Activated naive CD8-positive, alpha-beta T cell treated with anti-CD3 and anti-CD28 coated beads for 36 hours (primary cell): ENCODE measurements around the gene POU3F4. TPM values are rescaled to one million over a fixed set of nuclear protein-coding genes. Genes with fewer than 3 reads are reported as not detected.

Source experiments
- DNase-seq: peaks from one replicate; pipeline ENCODE4 v3.0.0; 2021
- H3K27ac Mint-ChIP-seq: one replicate; pipeline ENCODE4 v1.8.0; 2022; ENCODE audit warnings: mild to moderate bottlenecking, moderate library complexity, mixed read lengths
- H3K27me3 Mint-ChIP-seq: one replicate; pipeline ENCODE4 v1.8.0; 2022; ENCODE audit warnings: mild to moderate bottlenecking, mixed read lengths
- H3K36me3 Mint-ChIP-seq: one replicate; pipeline ENCODE4 v1.8.0; 2021; ENCODE audit warnings: mild to moderate bottlenecking, mixed read lengths
- H3K4me1 Mint-ChIP-seq: one replicate; pipeline ENCODE4 v1.8.0; 2021; ENCODE audit warnings: mixed read lengths
- H3K4me3 Mint-ChIP-seq: one replicate; pipeline ENCODE4 v1.8.0; 2022; ENCODE audit warnings: mild to moderate bottlenecking, moderate library complexity, mixed read lengths
- H3K9me3 Mint-ChIP-seq: one replicate; pipeline ENCODE4 v1.8.0; 2022; ENCODE audit warnings: mixed read lengths
- total RNA-seq, 2 experiments: library from RNA; stranded (reverse); gene quantifications; one replicate each; pipeline ENCODE4 v1.2.3, GENCODE V29; 2021

The POU3F4 gene
- not detected for total RNA-seq

- Mint-ChIP-seq H3K4me1 (peaks cover 4% of the 10 kb centered on the region), H3K9me3 (peaks cover 1% of the 10 kb centered on the region), H3K27me3 (peaks cover 88% of the 10 kb centered on the region), H3K36me3 (peaks cover 2% of the 10 kb centered on the region), H3K4me3 (no peak within 1 kb of the TSS), H3K27ac (no peak within 1 kb of the TSS)
- no peak for DNase-seq
Measured at GRCh38 chrX:83508006-83508405, at the start of gene POU3F4. Gene POU3F4 (plus strand): TSS chrX:83508290. CDS start chrX:83508325, 35 bp downstream.

GRCh38 chrX:83469551-83469950 lies 38.5 kb upstream of the POU3F4 start:
- no peak for DNase-seq
- Mint-ChIP-seq H3K27me3 (no peaks in the 10 kb centered on the region), H3K27ac (no peak overlapping the region), H3K9me3 (no peaks in the 10 kb centered on the region), H3K36me3 (no peaks in the 10 kb centered on the region), H3K4me1 (no peaks in the 10 kb centered on the region), H3K4me3 (no peak overlapping the region)

- no peaks in the 10 kb centered on the region for H3K9me3 Mint-ChIP-seq
- no peak for DNase-seq
- H3K4me3 Mint-ChIP-seq = no peak overlapping the region
- no peaks in the 10 kb centered on the region for H3K4me1 Mint-ChIP-seq
- H3K36me3 Mint-ChIP-seq = no peaks in the 10 kb centered on the region
- peaks cover 3% of the 10 kb centered on the region for H3K27me3 Mint-ChIP-seq
- H3K27ac Mint-ChIP-seq = no peak overlapping the region
Measured at GRCh38 chrX:83495898-83496297, 12.2 kb upstream of the POU3F4 start.

- H3K4me3 Mint-ChIP-seq = no peak overlapping the region
- peaks cover 44% of the 10 kb centered on the region for H3K27me3 Mint-ChIP-seq
- H3K27ac Mint-ChIP-seq = no peak overlapping the region
- no peaks in the 10 kb centered on the region for H3K4me1 Mint-ChIP-seq
- H3K9me3 Mint-ChIP-seq = no peaks in the 10 kb centered on the region
- DNase-seq = no peak
- H3K36me3 Mint-ChIP-seq = no peaks in the 10 kb centered on the region
Measured at GRCh38 chrX:83501003-83501402, 7.1 kb upstream of the POU3F4 start.

- Mint-ChIP-seq H3K4me3 (no peak overlapping the region), H3K27me3 (peaks cover 49% of the 10 kb centered on the region), H3K36me3 (no peaks in the 10 kb centered on the region), H3K27ac (no peak overlapping the region), H3K9me3 (no peaks in the 10 kb centered on the region), H3K4me1 (no peaks in the 10 kb centered on the region)
- DNase-seq = no peak
Measured at GRCh38 chrX:83501530-83501929, 6.6 kb upstream of the POU3F4 start.

GRCh38 chrX:83504721-83505479 lies 3.2 kb upstream of the POU3F4 start:
- DNase-seq = no peak
- peaks cover 82% of the 10 kb centered on the region for H3K27me3 Mint-ChIP-seq
- H3K4me1 Mint-ChIP-seq = peaks cover 2% of the 10 kb centered on the region
- peaks cover 1% of the 10 kb centered on the region for H3K9me3 Mint-ChIP-seq
- H3K36me3 Mint-ChIP-seq = peaks cover 2% of the 10 kb centered on the region
- no peak overlapping the region for H3K27ac Mint-ChIP-seq
- no peak overlapping the region for H3K4me3 Mint-ChIP-seq

- Mint-ChIP-seq H3K4me1 (peaks cover 4% of the 10 kb centered on the region), H3K36me3 (peaks cover 2% of the 10 kb centered on the region), H3K27ac (no peak overlapping the region), H3K27me3 (peaks cover 87% of the 10 kb centered on the region), H3K4me3 (no peak overlapping the region), H3K9me3 (peaks cover 1% of the 10 kb centered on the region)
- no peak for DNase-seq
Measured at GRCh38 chrX:83508526-83509253, 600 bp downstream of the POU3F4 start.

GRCh38 chrX:83509254-83509801 lies 1.2 kb downstream of the POU3F4 start:
- Mint-ChIP-seq H3K4me3 (peak overlapping the region; percentile 40), H3K36me3 (peaks cover 2% of the 10 kb centered on the region), H3K27ac (no peak overlapping the region), H3K27me3 (peaks cover 84% of the 10 kb centered on the region), H3K4me1 (peaks cover 4% of the 10 kb centered on the region), H3K9me3 (peaks cover 1% of the 10 kb centered on the region)
- DNase-seq = no peak

- Mint-ChIP-seq H3K4me1 (peaks cover 4% of the 10 kb centered on the region), H3K27ac (no peak overlapping the region), H3K36me3 (peaks cover 2% of the 10 kb centered on the region), H3K4me3 (no peak overlapping the region), H3K9me3 (peaks cover 1% of the 10 kb centered on the region), H3K27me3 (peaks cover 73% of the 10 kb centered on the region)
- no peak for DNase-seq
Measured at GRCh38 chrX:83510510-83511062, 2.5 kb downstream of the POU3F4 start.

- H3K4me3 Mint-ChIP-seq = no peak overlapping the region
- no peak overlapping the region for H3K27ac Mint-ChIP-seq
- peaks cover 67% of the 10 kb centered on the region for H3K27me3 Mint-ChIP-seq
- peaks cover 1% of the 10 kb centered on the region for H3K9me3 Mint-ChIP-seq
- peaks cover 2% of the 10 kb centered on the region for H3K36me3 Mint-ChIP-seq
- DNase-seq = no peak
- peaks cover 4% of the 10 kb centered on the region for H3K4me1 Mint-ChIP-seq
Measured at GRCh38 chrX:83511208-83511607, 3.1 kb downstream of the POU3F4 start.

GRCh38 chrX:83512111-83512510 lies 4.0 kb downstream of the POU3F4 start:
- Mint-ChIP-seq H3K27ac (no peak overlapping the region), H3K4me1 (peaks cover 4% of the 10 kb centered on the region), H3K4me3 (no peak overlapping the region), H3K27me3 (peaks cover 58% of the 10 kb centered on the region), H3K36me3 (peaks cover 2% of the 10 kb centered on the region), H3K9me3 (peaks cover 1% of the 10 kb centered on the region)
- no peak for DNase-seq

GRCh38 chrX:83516597-83516996 lies 8.5 kb downstream of the POU3F4 start:
- DNase-seq = no peak
- Mint-ChIP-seq H3K9me3 (no peaks in the 10 kb centered on the region), H3K4me1 (no peaks in the 10 kb centered on the region), H3K27ac (no peak overlapping the region), H3K4me3 (no peak overlapping the region), H3K36me3 (no peaks in the 10 kb centered on the region), H3K27me3 (peaks cover 14% of the 10 kb centered on the region)

- DNase-seq = no peak
- Mint-ChIP-seq H3K27me3 (no peaks in the 10 kb centered on the region), H3K36me3 (no peaks in the 10 kb centered on the region), H3K27ac (no peak overlapping the region), H3K4me1 (no peaks in the 10 kb centered on the region), H3K4me3 (no peak overlapping the region), H3K9me3 (no peaks in the 10 kb centered on the region)
Measured at GRCh38 chrX:83521905-83522304, 13.8 kb downstream of the POU3F4 start.

GRCh38 chrX:83529950-83530349 lies 21.9 kb downstream of the POU3F4 start:
- no peak overlapping the region for H3K4me3 Mint-ChIP-seq
- H3K27me3 Mint-ChIP-seq = no peaks in the 10 kb centered on the region
- H3K4me1 Mint-ChIP-seq = no peaks in the 10 kb centered on the region
- H3K27ac Mint-ChIP-seq = no peak overlapping the region
- H3K9me3 Mint-ChIP-seq = no peaks in the 10 kb centered on the region
- H3K36me3 Mint-ChIP-seq = no peaks in the 10 kb centered on the region
- no peak for DNase-seq

- no peak overlapping the region for H3K27ac Mint-ChIP-seq
- H3K27me3 Mint-ChIP-seq = no peaks in the 10 kb centered on the region
- H3K9me3 Mint-ChIP-seq = no peaks in the 10 kb centered on the region
- no peaks in the 10 kb centered on the region for H3K4me1 Mint-ChIP-seq
- H3K4me3 Mint-ChIP-seq = peak overlapping the region; percentile 29
- no peaks in the 10 kb centered on the region for H3K36me3 Mint-ChIP-seq
- no peak for DNase-seq
Measured at GRCh38 chrX:83535417-83536196, 27.5 kb downstream of the POU3F4 start.
